Loucy (cell line): Measurements from ENCODE around the gene ACSL5.

Source experiments
- H2AFZ ChIP-seq: fragments of 200-600 bp; sonication (generic); 2 replicates; pipeline ENCODE4 v1.6.0; 2016; ENCODE audit warnings: antibody characterized with exemption, mild to moderate bottlenecking, low read length, moderate library complexity
- H3F3A ChIP-seq: fragments of 200-600 bp; 2 replicates; pipeline ENCODE4 v1.6.0; 2016; ENCODE audit warnings: antibody characterized with exemption, low read depth, mild to moderate bottlenecking
- H3K27me3 ChIP-seq: fragments of 200-600 bp; sonication (generic); 2 replicates; pipeline ENCODE4 v1.6.1; 2014; ENCODE audit warnings: low read length, mild to moderate bottlenecking; ENCODE audit not compliant: insufficient read depth, poor library complexity, severe bottlenecking
- H3K36me3 ChIP-seq: fragments of 200-600 bp; sonication (generic); 2 replicates; pipeline ENCODE4 v1.6.1; 2016; ENCODE audit warnings: low read length; ENCODE audit not compliant: insufficient read depth
- H3K4me1 ChIP-seq: fragments of 200-600 bp; sonication (generic); 2 replicates; pipeline ENCODE4 v1.5.1; 2014; ENCODE audit warnings: low read length, mild to moderate bottlenecking; ENCODE audit not compliant: insufficient read depth, poor library complexity, severe bottlenecking
- H3K4me2 ChIP-seq: fragments of 200-600 bp; sonication (generic); 2 replicates; pipeline ENCODE4 v1.6.0; 2014; ENCODE audit warnings: antibody characterized with exemption, low read length, low read depth, mild to moderate bottlenecking; ENCODE audit not compliant: poor library complexity, severe bottlenecking
- H3K4me3 ChIP-seq: fragments of 200-600 bp; sonication (generic); 2 replicates; pipeline ENCODE4 v1.5.1; 2014; ENCODE audit warnings: low read length, mild to moderate bottlenecking, mixed read lengths; ENCODE audit not compliant: poor library complexity, severe bottlenecking
- H3K79me2 ChIP-seq: fragments of 200-600 bp; sonication (generic); 2 replicates; pipeline ENCODE4 v1.6.1; 2014; ENCODE audit warnings: low read length; ENCODE audit not compliant: insufficient read depth
- H3K9ac ChIP-seq: fragments of 200-600 bp; sonication (generic); 2 replicates; pipeline ENCODE4 v1.6.0; 2014; ENCODE audit warnings: mild to moderate bottlenecking, low read depth, low read length, moderate library complexity; ENCODE audit not compliant: poor library complexity, severe bottlenecking
- H3K9me2 ChIP-seq: fragments of 200-600 bp; sonication (generic); replicated peaks from 2 replicates; pipeline ENCODE4 v1.6.1; 2016; ENCODE audit warnings: low read depth, low read length, mixed read lengths
- H3K9me3 ChIP-seq: fragments of 200-600 bp; sonication (generic); 2 replicates; pipeline ENCODE4 v1.6.1; 2014; ENCODE audit warnings: mild to moderate bottlenecking, antibody characterized with exemption, low read length, low read depth; ENCODE audit not compliant: insufficient read depth
- H4K20me1 ChIP-seq: fragments of 200-600 bp; sonication (generic); 2 replicates; pipeline ENCODE4 v1.6.0; 2014; ENCODE audit warnings: antibody characterized with exemption, low read length, mild to moderate bottlenecking; ENCODE audit not compliant: insufficient read depth, poor library complexity, severe bottlenecking
- CTCF ChIP-seq: fragments of 200-600 bp; sonication (generic); conservative IDR thresholded peaks from 2 replicates; pipeline ENCODE4 v1.5.1; 2014; ENCODE audit warnings: mild to moderate bottlenecking, antibody characterized with exemption, low read length
- EZH2phosphoT487 ChIP-seq: fragments of 200-600 bp; IDR thresholded peaks from 2 replicates; pipeline ENCODE4 v1.6.1; 2018; ENCODE audit warnings: antibody characterized with exemption, mild to moderate bottlenecking, moderate library complexity, borderline replicate concordance

The ACSL5 gene

GRCh38 chr10:112421731-112422130, 47.8 kb downstream of the ACSL5 start:
- Histone ChIP-seq H3K4me2 (no peak overlapping the region), H3K4me3 (no peak overlapping the region), H3K27me3 (no peaks in the 10 kb centered on the region), H3K36me3 (peaks cover 20% of the 10 kb centered on the region), H4K20me1 (no peaks in the 10 kb centered on the region), H3K9ac (no peak overlapping the region), H3K79me2 (no peaks in the 10 kb centered on the region), H3F3A (no peaks in the 10 kb centered on the region), H3K4me1 (no peaks in the 10 kb centered on the region), H3K9me3 (no peaks in the 10 kb centered on the region), H2AFZ (no peak overlapping the region), H3K9me2 (no peaks in the 10 kb centered on the region)
- TF ChIP-seq CTCF, result no peak
- TF ChIP-seq EZH2phosphoT487, result no peak

- no peaks in the 10 kb centered on the region for H3F3A ChIP-seq
- H3K4me3 ChIP-seq, result no peak overlapping the region
- no peaks in the 10 kb centered on the region for H3K9me2 ChIP-seq
- no peak overlapping the region for H3K4me2 ChIP-seq
- H4K20me1 ChIP-seq, result no peaks in the 10 kb centered on the region
- no peaks in the 10 kb centered on the region for H3K9me3 ChIP-seq
- no peak overlapping the region for H3K9ac ChIP-seq
- no peaks in the 10 kb centered on the region for H3K27me3 ChIP-seq
- no peaks in the 10 kb centered on the region for H3K79me2 ChIP-seq
- H3K36me3 ChIP-seq, result peaks cover 30% of the 10 kb centered on the region
- no peak for TF ChIP-seq EZH2phosphoT487
- TF ChIP-seq CTCF, result no peak
- H2AFZ ChIP-seq, result no peak overlapping the region
- no peaks in the 10 kb centered on the region for H3K4me1 ChIP-seq
Observed at GRCh38 chr10:112424651-112425050, 50.7 kb downstream of the ACSL5 start.

- Histone ChIP-seq H3K9ac (no peak overlapping the region), H3K4me1 (no peaks in the 10 kb centered on the region), H3K9me3 (no peaks in the 10 kb centered on the region), H3K4me2 (no peak overlapping the region), H3K36me3 (peaks cover 37% of the 10 kb centered on the region), H3K9me2 (no peaks in the 10 kb centered on the region), H4K20me1 (no peaks in the 10 kb centered on the region), H3K27me3 (no peaks in the 10 kb centered on the region), H3F3A (no peaks in the 10 kb centered on the region), H3K79me2 (no peaks in the 10 kb centered on the region), H2AFZ (no peak overlapping the region), H3K4me3 (no peak overlapping the region)
- no peak for TF ChIP-seq CTCF
- no peak for TF ChIP-seq EZH2phosphoT487
Observed at GRCh38 chr10:112426111-112426510, 52.2 kb downstream of the ACSL5 start.
